Measurements from ENCODE around the gene OR52W1. TPM values are rescaled to one million over a fixed set of nuclear protein-coding genes. Genes with fewer than 3 reads are reported as not detected.

The OR52W1 gene
- total and polyA plus RNA-seq, 10 of the 15 experiments (the other 5 are each of a cell fraction or from before 2014, with no cell fraction given), result not detected

- TF ChIP-seq ZBTB40 (IDR thresholded peaks at IDR 0.05; ENCODE audit: borderline replicate concordance) (no peak), TCF7 (IDR thresholded peaks at IDR 0.05; ENCODE audit: borderline replicate concordance) (no peak), ZNF274 (IDR thresholded peaks at IDR 0.05; ENCODE audit: insufficient read depth, insufficient read length) (no peak), E2F4 (IDR thresholded peaks at IDR 0.05; ENCODE audit: low read depth, low read length) (no peak), HDAC6 (IDR thresholded peaks at IDR 0.05; ENCODE audit: unreplicated experiment) (no peak), YY1 (IDR thresholded peaks at IDR 0.05; ENCODE audit: low read depth, low read length) (no peak), RUNX3 (IDR thresholded peaks at IDR 0.05; ENCODE audit: low read length) (no peak), CREM (IDR thresholded peaks at IDR 0.05; ENCODE audit: low read depth) (no peak), MAX (IDR thresholded peaks at IDR 0.05; ENCODE audit: low read depth, low read length) (no peak), ZNF622 (IDR thresholded peaks at IDR 0.05) (no peak), PKNOX1 (IDR thresholded peaks at IDR 0.05) (no peak)
Observed at GRCh38 chr11:6201481-6201880, 2.5 kb downstream of the OR52W1 start (continued).

Measured in GM12878 (cell line).